ENCODE measurements around the gene OR2G3. TPM values are rescaled to one million over a fixed set of nuclear protein-coding genes. Genes with fewer than 3 reads are reported as not detected.

OR2G3 gene
- polyA plus RNA-seq, 1 experiment = not detected

GRCh38 chr1:247574664-247575063 is 30.7 kb upstream of the OR2G3 start:
- CTCF ChIA-PET = no interaction called here
- no peak for TF ChIP-seq CTCF (IDR thresholded peaks at IDR 0.05; ENCODE audit: insufficient read depth, low read depth, low read length)
- H3K4me3 ChIP-seq (ENCODE audit: low read depth, low read length) = no peak overlapping the region
- POLR2A ChIA-PET = no interaction called here
- no peaks in the 10 kb centered on the region for H3K27me3 ChIP-seq (ENCODE audit: control insufficient read depth, insufficient read depth, low read length)
- H3K36me3 ChIP-seq (ENCODE audit: control insufficient read depth, insufficient read depth, low read length) = no peaks in the 10 kb centered on the region
- DNase-seq (ENCODE audit: low read depth) = no peak

DNA sequence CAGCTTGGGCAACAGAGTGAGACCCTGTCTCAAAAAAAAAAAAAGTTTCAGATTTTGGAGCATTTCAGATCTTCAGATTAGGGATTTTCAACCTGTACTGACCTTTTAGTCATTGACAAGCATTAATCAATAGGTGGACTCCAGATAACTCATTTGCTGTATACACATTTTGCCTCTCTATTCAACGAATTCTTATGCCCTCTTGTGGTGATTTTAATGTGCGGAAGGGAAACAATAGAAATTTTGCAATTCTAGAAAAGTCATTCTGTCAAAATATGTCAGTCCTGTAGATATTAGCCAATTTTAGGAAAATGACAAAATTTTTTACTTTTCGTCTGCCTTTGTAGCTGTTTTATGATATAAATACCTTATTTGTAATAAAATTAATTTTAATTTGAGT is 28.9 kb upstream of the OR2G3 start:
- no peak overlapping the region for H3K4me3 ChIP-seq (ENCODE audit: low read depth, low read length)
- no peak for DNase-seq (ENCODE audit: low read depth)
- H3K27me3 ChIP-seq (ENCODE audit: control insufficient read depth, insufficient read depth, low read length) = no peaks in the 10 kb centered on the region
- no peaks in the 10 kb centered on the region for H3K36me3 ChIP-seq (ENCODE audit: control insufficient read depth, insufficient read depth, low read length)
- ChIA-PET CTCF (no interaction called here), POLR2A (no interaction called here)
- no peak for TF ChIP-seq CTCF (IDR thresholded peaks at IDR 0.05; ENCODE audit: insufficient read depth, low read depth, low read length)

DNA sequence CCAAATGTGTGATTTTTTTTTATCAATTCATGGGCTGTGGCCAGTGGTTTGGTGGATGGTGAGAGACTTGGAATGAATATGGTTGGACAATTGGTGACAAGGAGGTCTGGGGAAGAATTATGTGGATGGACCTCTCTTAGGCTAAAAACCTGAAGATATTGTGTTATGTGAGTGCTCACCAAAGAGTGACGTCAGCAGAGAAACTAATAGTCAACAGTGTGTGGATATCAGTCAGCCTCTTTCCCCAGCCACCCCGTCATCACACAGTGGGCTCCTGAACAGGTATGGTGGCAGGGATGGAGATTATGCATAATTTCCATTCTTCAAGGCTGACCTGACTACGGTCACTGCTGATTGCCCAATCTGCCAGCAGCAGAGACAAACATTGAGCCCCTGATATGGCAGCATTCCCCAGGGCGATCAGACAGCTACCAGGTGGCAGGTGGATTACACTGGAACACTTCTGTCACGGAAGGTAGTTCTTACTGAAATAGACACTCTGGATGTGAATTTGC is 26.4 kb upstream of the OR2G3 start:
- no peaks in the 10 kb centered on the region for H3K27me3 ChIP-seq (ENCODE audit: control insufficient read depth, insufficient read depth, low read length)

DNA sequence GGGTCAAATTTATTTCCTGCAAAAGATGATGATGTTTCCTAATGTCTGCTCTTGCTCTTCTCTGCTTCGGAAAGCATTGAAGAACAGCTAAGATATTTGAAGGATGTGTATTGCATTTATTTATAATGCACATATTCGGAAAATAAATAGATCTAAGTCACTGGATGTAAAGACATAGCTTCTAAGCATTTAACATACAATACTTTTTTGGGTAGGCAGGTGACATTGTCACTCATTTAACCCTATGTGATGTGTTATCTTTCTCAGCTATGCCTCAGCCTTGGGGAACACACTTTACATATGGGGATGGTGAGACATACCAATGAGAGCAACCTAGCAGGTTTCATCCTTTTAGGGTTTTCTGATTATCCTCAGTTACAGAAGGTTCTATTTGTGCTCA is 17.3 kb upstream of the OR2G3 start, which contains the start of gene OR2G2:
Gene OR2G2, plus strand, starts transcription at position 301 of the 400 bp plus-strand sequence. Its CDS starts 0 bp downstream, at position 301.
- Histone ChIP-seq H3K27me3 (ENCODE audit: control insufficient read depth, insufficient read depth, low read length) (no peaks in the 10 kb centered on the region), H3K36me3 (ENCODE audit: control insufficient read depth, insufficient read depth, low read length) (no peaks in the 10 kb centered on the region), H3K4me3 (ENCODE audit: low read depth, low read length) (no peak within 1 kb of the TSS)
- ChIA-PET CTCF (no interaction called here), POLR2A (no interaction called here)
- TF ChIP-seq CTCF (IDR thresholded peaks at IDR 0.05; ENCODE audit: insufficient read depth, low read depth, low read length) = no peak
- no peak for DNase-seq (ENCODE audit: low read depth)

More for the DNA sequence above, 26.4 kb upstream of the OR2G3 start:
- H3K36me3 ChIP-seq (ENCODE audit: control insufficient read depth, insufficient read depth, low read length) = no peaks in the 10 kb centered on the region
- DNase-seq (ENCODE audit: low read depth) = no peak
- ChIA-PET POLR2A (no interaction called here), CTCF (interaction anchor here (0.7 kb wide), 1 partner anchor 175 kb away, joined by 3 read pairs; no protein-coding TSS in a partner anchor)
- H3K4me3 ChIP-seq (ENCODE audit: low read depth, low read length) = no peak overlapping the region
- no peak for TF ChIP-seq CTCF (IDR thresholded peaks at IDR 0.05; ENCODE audit: insufficient read depth, low read depth, low read length)

GRCh38 chr1:247613405-247613804 is 8.0 kb downstream of the OR2G3 start:
- CTCF ChIA-PET = no interaction called here
- no peak for TF ChIP-seq CTCF (IDR thresholded peaks at IDR 0.05; ENCODE audit: insufficient read depth, low read depth, low read length)
- POLR2A ChIA-PET = no interaction called here
- DNase-seq (ENCODE audit: low read depth) = no peak
- Histone ChIP-seq H3K4me3 (ENCODE audit: low read depth, low read length) (no peak overlapping the region), H3K27me3 (ENCODE audit: control insufficient read depth, insufficient read depth, low read length) (no peaks in the 10 kb centered on the region), H3K36me3 (ENCODE audit: control insufficient read depth, insufficient read depth, low read length) (no peaks in the 10 kb centered on the region)
